DLD1 (cell line): ENCODE measurements around the gene SLC25A51.

Experiments used
- in situ Hi-C: cut with HindIII; loops from 2 replicates; pipeline ENCODE4 v1.10.0; 2017; ENCODE audit warnings: low sequenced_read_pairs

SLC25A51 gene

DNA sequence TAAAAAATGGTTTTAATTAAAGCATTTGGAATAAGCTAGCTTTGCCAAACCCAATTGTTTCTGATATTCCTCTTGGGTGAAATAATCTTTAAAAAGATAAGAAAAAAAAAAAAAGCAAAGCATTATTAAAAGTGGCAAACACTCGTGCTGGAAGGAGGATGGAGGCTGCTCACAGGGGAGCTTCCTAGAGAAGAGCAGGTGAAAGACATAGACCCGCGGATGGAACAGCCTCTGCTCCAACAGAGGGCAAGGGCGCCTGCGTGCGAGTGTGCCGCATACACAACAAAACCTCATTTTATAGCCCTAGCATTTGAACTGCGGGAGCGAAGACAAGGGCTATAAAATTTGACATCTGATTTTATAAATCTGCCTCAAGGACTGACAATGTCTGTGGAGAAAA lies 33.4 kb upstream of the SLC25A51 start:
- in situ Hi-C loops: no loop called here

DNA sequence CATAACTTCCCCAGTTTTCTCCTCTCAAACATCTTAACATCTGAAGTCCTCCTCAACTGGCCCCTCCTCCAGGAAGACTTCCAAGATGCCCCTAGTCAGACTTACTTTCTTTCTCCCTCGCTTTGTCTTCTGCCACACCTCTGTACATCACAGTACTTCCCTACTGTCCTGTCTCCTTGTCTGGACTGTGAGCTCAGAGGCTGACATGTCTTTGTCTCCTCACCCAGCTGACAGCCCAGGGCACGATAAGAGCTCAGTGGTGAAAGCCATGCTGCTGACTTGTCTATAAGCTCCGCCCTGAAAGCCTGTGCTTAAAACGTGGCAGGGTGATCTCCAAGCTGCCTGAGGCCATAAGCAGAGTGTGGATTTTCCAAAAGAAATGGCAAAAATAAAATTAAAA lies 33.0 kb upstream of the SLC25A51 start:
- in situ Hi-C loops: no loop called here

DNA sequence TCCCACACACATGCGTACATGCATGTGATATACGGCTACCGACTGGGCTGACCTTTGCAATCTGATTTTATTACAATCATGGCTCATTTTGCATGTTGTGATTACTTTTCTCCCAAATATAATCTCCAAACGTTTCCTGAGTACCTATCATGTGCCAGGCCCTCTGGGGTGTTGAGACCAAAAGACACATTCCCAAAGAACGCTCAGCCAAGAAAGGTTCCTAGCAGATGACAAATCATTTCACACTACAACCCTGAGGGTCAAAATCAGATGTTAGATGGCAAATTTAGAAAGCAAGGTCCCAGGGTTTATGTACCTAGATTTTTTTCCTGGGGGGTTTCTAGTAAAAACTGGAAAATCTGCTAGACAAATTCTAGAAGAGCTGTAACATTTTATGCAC lies 32.4 kb upstream of the SLC25A51 start:
- in situ Hi-C loops: no loop called here

DNA sequence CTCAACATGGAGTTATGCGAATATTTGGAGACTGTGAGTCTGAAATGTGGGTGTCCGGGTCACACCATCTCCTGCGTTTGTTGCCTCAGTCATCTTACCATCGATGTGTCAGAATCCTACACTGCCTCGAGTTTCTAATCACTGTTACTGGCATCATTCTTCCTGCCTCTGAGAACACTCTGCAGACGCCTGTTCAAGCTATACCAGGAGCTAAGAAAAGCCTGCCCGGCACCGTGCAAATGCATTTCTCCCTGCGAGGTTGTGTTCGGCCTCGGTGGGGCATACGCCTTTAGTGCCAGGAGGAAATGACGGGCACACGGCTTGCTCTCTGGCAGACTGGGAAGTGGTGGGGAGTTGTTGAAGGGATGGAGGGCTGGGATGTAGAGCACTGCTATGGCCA lies 31.2 kb upstream of the SLC25A51 start:
- in situ Hi-C loops: no loop called here

DNA sequence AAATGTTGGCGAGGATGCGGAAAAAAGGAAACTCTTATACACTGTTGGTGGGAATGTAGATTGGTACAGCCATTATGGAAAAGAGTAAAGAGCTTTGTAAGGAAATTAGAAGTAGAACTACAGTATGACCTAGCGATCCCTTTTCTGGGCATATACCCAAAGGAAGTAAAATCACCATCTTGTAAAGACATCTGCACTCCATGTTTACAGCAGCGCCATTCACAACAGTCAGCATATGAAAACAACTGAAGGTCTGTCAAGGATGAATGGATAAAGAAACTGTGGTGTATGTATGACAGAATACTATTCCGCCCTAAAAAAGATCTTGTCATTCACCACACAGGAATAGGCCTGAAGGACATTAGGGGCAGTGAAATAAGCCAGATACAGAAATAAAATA lies 27.7 kb upstream of the SLC25A51 start:
- in situ Hi-C loops: no loop called here

DNA sequence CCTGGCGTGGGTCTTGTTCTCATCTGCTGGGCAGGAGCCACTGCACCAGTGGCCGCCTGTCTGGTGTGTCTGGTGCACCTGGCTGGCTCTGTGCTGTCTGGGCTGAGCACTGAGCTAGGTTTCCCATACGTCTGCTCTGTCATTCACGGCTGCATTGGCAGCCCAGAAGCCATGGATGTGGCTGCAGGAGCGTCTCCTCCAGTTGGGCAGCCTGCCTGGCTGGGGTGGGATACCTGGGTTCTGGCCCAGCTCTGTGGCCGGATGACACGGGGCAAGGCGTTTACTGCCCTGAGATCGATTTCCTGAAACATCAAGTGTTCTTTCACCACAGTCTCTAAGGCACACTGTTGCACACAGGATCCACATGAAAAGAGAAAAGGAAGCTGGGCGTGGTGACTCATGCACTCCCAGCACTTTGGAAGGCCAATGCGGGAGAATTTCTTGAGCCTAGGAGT lies 25.5 kb upstream of the SLC25A51 start:
- in situ Hi-C loops: no loop called here

DNA sequence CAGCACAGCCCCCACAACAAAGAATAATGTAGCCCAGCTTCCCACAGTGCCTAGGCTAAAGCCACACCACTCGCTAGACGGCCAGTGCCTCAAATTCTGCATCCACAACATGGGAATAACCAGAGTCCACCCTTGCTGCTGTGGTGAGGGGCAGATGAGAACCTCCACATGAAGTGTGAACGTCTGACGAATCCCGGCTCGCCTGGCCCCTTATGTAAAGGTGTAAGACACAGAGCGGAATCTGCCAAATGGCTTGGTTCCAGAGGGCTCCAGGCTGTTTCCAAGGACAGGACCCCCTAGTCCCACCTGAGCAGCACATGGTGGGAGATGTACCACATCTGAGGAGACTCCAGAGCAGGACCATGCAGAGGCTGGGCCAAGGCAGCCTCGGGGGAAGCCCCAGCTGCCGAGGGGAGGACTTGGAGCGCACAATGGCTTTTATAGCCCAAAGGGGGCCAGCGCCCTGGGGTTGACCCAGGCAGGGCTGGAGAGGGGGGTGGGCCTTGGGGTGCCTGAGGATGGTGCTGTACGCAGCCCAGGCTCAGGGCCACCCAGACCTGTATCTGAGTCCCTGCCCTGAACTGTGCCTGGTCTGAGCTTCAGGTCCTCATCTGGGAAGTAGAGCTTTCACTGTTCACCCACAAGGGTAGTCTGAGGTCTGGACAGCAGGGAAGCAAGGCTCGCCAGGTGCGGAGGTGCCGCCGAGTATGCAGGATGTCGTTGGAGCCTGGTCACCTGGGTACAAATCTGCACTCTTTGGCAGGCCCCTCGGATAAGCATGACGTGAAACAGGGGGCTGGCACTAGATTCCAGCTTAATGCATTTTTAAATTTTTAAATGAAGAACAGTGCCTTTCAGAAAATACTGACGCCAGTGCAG lies 24.9 kb upstream of the SLC25A51 start:
- in situ Hi-C loops: no loop called here

DNA sequence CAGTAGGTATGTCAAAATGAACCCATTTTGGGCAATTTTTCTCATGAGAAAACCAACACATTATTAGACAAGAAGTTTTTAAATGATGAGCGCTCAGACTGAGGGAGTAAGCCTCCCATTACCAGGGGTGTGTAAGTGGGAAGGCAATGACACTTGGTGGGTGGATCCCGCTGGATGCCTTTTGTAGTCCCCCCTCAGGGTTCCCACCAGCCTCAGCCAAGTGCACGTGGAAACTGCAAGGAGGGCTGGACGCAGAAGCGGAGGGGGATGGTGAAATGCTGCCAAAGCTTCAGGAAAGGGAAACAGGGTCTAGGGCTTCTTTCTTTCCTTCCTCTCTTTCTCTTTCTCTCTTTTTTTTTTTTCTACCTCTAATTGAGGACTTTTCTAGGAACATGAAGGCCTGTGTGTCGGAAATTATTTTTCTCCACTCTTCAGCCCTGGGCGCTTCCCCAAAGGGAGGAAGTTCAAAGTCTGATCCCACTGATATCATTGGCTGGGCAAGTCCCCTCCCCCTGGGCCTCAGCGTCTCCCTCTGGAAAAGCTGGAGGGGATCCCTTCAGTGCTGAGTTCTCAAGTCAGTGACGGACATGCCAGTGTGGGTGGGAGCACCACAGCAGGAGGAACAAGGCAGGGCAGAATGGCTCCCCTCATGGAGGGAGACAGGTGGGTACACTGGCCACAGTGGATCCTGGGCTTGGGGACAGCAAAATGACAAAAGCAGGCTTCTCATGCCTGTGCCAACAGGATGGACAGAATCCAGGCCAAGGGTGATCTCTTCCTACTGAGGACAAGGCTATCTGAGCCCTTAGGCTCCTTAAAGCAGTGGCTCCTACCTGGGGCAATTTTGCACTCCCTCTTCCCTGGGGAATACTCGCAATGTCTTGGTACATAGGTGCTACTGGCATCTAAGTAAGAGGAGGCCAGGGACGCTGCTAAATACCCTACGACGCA lies 23.9 kb upstream of the SLC25A51 start:
- in situ Hi-C loops: no loop called here

DNA sequence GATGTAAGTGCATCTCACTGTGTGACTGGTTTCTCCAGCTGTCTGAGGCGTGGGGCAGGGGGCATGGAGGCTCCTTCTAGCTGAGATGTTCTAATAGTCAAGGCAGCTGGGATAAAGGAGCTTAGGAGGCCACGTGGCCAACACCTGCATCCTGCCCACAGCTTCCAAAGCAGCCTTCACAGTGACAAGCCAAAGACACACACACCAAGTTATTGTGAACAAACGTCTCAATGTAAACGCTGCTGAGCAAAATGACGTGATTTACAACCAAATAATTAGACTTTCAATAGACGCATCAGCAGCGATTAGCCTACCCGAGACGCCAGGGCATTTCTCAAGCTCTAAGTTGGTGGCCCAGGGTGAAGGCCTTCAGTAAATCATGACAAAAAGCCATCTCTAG lies 23.2 kb upstream of the SLC25A51 start:
- in situ Hi-C loops: no loop called here

DNA sequence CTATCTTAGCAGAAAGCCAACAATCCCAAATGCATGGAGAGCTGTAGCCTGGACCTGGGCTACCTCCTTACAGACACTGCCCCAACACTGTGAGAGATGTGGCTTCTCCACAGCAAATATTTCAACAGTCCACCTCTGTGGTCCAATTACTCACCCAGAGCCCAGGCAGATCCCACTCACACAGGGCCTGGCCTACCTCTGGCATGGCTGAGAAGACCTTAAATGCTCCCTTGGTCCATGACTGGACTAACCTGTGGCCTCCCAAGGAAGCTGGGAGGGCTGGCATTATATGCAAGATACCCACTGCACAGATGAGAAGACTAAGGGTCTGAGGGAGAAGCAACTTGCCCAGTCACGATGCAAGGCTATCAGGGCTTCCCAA lies 22.8 kb upstream of the SLC25A51 start:
- in situ Hi-C loops: no loop called here

DNA sequence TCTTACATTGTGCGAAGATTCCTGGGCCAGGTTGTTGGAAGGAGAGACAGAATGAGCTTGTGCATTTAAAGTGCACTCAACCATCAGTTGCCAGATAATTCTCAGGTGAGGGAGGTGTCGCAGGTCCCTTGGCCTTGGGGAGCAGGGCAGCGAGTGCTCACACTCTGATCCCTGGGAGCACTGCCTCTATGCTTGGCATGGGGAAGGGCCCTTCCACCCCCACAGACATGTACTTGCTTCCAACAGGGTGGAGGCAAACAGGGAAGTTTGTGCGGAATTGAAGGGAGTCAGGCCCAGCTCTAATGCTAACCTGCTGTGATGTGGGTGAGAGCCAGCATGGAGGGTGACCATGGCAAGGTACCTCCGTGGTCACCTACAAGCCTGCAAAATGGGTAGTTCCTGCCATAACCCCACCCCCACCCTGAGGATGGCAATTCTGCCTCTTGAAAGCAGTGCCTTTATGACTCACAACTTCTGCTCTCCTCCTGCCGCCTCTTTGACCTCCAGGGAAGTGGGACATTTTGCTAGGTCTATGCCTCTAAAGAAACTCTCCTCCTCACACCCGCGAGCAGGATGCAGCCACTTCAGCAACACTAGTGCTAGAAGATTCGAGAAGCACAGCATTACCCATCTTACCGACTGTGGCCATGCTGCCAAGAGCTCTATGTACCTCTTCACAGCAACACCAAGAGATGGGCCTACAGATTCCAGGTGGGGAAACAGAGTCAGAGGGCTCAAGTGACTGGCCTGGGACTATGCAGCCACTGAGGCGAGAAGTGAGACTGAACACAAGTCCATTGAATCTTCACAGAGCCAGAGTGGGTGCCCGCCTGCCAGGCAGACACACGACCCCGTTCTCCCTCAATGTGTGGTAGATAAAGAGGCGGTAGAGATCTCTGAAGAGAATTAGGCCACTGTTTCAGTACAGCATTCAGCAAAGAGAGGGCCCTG lies 22.1 kb upstream of the SLC25A51 start:
- in situ Hi-C loops: no loop called here

DNA sequence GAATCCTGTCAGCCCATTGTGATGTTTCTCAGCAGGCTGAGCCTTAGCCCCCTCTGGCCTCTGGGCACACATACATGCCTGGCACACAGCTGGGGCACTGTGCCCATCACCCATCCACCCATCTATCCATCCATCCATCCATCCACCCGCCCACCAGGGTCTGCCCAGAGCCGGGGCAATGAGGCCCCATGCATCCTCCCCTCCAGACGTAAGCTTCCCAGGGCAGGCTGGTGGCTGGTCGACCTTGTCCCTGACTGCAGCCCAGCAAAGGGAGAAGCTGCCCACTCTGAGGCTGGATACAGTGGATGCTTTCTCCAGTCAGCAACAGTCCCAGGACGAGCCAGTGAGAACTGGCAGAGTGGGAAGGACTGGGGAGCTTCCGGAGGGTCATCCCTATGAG lies 21.1 kb upstream of the SLC25A51 start:
- in situ Hi-C loops: no loop called here

DNA sequence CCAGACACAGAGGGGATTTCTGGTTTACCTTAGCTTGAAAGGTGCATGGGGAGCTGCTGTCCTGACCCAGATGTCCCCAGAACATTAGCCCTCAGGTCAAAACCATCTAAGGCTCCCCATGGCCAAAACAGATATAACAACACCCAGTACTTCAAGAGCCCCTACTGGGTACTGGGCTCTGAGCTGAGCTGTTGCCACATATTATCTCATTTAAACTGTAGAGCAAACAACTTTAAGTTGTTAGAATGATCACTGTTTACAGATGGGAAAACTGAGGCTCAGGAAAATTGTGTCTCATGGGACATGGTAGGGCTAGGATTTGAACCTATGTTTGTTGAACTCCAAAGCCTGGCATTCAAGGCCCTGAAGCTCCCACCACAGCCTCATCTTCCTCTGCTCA lies 20.6 kb upstream of the SLC25A51 start:
- in situ Hi-C loops: no loop called here

DNA sequence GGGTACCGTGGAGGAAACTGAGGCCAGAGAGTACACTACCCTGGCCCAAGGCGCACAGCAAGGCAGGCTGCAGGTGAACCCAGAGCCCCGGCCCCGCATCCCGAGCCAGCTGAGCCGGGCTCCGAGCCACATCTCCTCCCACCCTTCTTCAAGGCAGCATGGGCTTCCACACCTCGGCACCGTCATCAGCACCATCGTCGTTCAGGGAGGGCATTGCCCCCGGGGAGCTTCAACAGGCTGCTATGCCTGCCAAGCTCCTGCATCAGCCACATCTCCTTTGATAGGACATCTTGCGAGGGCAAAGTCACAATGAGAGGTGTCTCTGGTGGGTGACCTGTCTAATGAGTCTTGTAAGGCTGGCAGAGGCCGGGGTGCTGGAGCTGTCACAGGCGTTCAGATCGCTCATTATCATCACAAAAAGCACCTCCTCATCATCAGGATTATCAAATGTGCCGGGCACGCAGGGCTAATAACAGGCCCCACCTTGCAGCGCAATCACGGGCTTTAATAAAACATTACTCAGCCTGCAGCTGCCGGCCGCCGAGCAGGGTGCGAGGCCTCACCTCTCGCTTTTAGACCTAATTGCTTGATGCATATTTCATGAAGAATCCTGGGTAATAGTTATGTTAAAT lies 20.0 kb upstream of the SLC25A51 start:
- in situ Hi-C loops: no loop called here

DNA sequence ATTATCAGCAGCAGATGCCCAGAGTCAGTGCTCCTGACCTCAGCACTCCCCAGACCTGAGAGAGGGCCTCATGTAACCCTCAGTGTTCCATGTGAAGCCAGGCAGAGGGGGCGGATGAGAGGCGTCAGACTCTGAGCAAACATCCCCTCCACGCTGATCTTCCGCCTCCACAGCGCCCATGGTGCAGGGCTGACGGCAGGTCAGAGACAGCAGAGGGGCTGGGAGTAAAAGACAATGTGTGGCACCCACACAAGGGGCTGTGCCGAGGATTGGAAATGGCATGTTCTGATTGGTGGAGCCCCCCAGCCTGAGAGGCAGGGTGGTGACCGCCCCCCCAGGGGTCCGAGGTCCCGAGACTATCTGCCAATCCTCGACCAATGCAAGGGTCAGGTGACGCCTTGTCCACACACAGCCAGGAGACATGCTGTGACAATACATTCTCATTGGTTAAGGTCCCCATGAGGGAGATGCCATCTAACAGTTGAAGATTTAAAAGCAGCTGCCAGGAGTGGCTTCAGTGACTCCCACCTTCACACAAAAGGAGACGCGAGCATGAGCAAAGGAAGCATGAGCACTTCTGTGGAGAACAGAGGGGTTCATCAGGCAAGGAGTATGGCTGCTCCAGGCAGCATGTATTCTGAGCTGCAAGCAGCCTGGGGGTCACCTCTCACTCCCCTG lies 19.3 kb upstream of the SLC25A51 start:
- in situ Hi-C loops: no loop called here

DNA sequence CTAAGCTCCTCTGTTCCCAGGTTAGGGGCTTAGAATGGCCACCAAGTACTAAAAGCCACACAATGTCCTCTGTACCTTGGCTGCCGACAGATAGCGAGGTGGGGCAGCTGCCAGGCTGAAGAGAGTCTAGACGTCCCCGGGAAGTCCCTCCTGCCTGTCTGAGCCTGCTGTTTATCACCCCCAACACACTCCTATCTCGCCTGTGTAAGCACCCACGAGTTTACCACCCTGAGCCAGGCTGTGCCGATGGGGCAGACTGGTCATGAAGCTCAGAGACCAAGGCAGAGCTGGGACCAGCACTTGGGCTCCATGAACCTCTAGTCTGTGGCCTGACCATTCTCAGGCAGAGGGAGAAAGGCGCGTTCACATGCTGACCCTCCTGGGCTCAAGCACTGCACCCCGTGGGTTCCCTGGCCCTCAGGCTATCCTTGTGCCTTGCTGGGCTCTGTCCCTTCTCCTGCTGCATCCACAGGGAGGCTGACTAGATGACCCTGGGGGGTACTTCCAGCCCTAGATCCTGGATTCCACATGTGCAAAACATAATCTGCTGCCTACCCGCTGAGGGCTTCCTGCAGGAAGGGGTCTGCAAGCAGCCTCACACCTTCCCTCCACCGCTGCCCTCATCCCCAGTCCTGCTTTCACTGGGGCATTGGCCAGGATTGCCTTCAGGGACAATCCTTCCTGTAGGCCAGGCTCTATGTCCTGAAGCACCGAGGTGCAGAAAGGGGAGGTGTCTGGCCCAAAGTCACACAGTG lies 18.6 kb upstream of the SLC25A51 start:
- in situ Hi-C loops: no loop called here

DNA sequence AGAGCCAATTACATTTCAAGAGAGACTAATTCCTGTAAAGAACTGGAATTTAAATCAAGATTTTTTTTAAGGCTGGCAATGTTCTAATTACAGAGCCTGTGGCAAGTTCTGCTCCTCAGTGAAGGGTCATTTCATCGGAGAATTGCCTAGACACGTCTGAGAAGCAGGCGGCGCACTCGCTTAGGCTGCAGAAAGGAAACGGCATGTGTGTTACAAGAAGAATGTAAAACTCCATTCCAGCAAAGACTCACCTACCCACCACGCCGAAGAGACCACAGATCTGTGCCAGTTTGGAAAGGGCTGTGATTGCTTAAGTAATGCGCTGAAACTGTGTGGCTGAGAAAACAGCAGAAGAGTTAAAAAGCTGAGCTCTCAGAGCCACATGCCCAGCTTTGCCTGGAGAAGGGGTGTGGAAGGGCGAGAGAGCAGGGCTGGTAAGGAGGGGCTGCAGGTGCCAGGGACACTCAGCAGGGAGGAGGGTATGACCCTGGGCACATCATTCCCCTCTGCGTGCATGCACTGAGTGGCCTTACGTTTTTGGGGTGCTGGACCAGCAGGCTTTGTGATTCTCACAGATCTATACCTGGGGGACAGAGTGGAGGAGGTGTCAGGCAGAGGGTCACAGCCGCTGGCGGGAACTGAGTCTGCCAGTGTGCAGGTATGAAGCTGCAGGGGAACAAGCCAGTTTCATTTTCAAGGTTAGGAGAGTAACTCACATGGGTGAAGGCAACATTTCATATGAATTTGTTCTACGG lies 17.8 kb upstream of the SLC25A51 start:
- in situ Hi-C loops: no loop called here

DNA sequence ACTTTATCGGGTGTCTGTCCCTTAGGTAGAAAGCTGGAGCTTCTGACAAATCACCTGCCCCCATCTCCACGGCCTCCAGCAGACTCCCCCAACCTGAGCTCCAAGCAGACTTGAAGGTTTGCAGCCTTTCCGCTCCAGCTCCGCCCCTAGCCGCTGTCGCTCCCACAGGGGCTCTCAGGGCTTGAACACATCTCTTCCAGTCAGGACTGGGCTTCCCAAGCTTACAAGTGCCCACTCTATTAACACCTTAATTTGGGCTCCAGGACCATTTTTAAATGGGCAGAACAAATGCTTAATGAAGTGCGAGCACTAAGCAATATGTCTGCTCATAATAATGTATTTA lies 17.2 kb upstream of the SLC25A51 start:
- in situ Hi-C loops: no loop called here
